Colonic mucosa (tissue), 4 donors: Measurements from ENCODE around the gene ZFYVE21. TPM values are rescaled to one million over a fixed set of nuclear protein-coding genes. Genes with fewer than 3 reads are reported as not detected.

Experiments
- DNase-seq: peaks from one replicate; pipeline ENCODE4 v3.0.0-alpha.2; 2020
- H3K27ac ChIP-seq: fragments of 200-600 bp; one replicate; pipeline ENCODE4 v1.8.0; 2021
- H3K27me3 ChIP-seq: fragments of 200-600 bp; one replicate; pipeline ENCODE4 v1.8.0; 2021
- H3K36me3 ChIP-seq: fragments of 200-600 bp; one replicate; pipeline ENCODE4 v1.8.0; 2021
- H3K4me1 ChIP-seq: fragments of 200-600 bp; one replicate; pipeline ENCODE4 v1.8.0; 2021; ENCODE audit warnings: mild to moderate bottlenecking
- H3K4me3 ChIP-seq: fragments of 200-600 bp; one replicate; pipeline ENCODE4 v1.8.0; 2021
- H3K9ac ChIP-seq, 2 donors: one replicate each; pipeline ENCODE4 v1.7.0; 2013; ENCODE audit warnings: control low read depth in 2 of 2, low read depth in 2 of 2, low read length in 2 of 2
- H3K9me3 ChIP-seq: fragments of 200-600 bp; one replicate; pipeline ENCODE4 v1.8.0; 2021
- CTCF ChIP-seq: fragments of 200-600 bp; IDR thresholded peaks from one replicate; pipeline ENCODE4 v1.8.0; 2022; ENCODE audit warnings: antibody characterized with exemption, mild to moderate bottlenecking
- intact Hi-C: fragments of 100-400 bp; cut with DNase I; formaldehyde crosslinking; loops from one replicate; pipeline ENCODE4 v1.14.1; 2022
- total RNA-seq, 2 donors: library from RNA; stranded (reverse); fragmentation: NEBNext Ultra II Directional in 1 of 2; extraction: Animal tissue kit (Norgen Biotek cat#: 25700) in 1 of 2; gene quantifications; one replicate each; pipeline ENCODE4 v1.2.1, GENCODE V29; 2021
- donor health status: healthy.
- donor health status: DM: no; HTN: no; CAD: no.
- donor health status: DM: no; HTN: no; CAD: no.

ZFYVE21 gene
- total RNA-seq, 2 donors from 2014 or later: 49.3 to 68.9 TPM

GRCh38 chr14:103740991-103741689 lies 25.5 kb downstream of the ZFYVE21 start:
- DNase-seq: no peak
- Histone ChIP-seq H3K4me1 (no peaks in the 10 kb centered on the region), H3K9me3 (no peaks in the 10 kb centered on the region), H3K36me3 (peaks cover 4% of the 10 kb centered on the region), H3K27me3 (no peaks in the 10 kb centered on the region), H3K27ac (no peak overlapping the region), H3K9ac (no peak overlapping the region), H3K4me3 (no peak overlapping the region)
- intact Hi-C loops: no loop called here
- no peak for TF ChIP-seq CTCF

- Histone ChIP-seq H3K4me3 (no peak overlapping the region), H3K27ac (no peak overlapping the region), H3K9ac (no peak overlapping the region), H3K9me3 (no peaks in the 10 kb centered on the region), H3K4me1 (no peaks in the 10 kb centered on the region), H3K36me3 (peaks cover 4% of the 10 kb centered on the region), H3K27me3 (no peaks in the 10 kb centered on the region)
- DNase-seq: no peak
- intact Hi-C loops: no loop called here
- no peak for TF ChIP-seq CTCF
These were observed 26.3 kb downstream of the ZFYVE21 start for GRCh38 chr14:103741876-103742275.

- H3K4me1 ChIP-seq: no peaks in the 10 kb centered on the region
- H3K9ac ChIP-seq: no peak overlapping the region
- peaks cover under 1% of the 10 kb centered on the region for H3K36me3 ChIP-seq
- intact Hi-C loops: no loop called here
- no peak for DNase-seq
- H3K27me3 ChIP-seq: no peaks in the 10 kb centered on the region
- no peaks in the 10 kb centered on the region for H3K9me3 ChIP-seq
- no peak overlapping the region for H3K27ac ChIP-seq
- H3K4me3 ChIP-seq: no peak overlapping the region
- TF ChIP-seq CTCF: no peak
These were observed 27.1 kb downstream of the ZFYVE21 start for GRCh38 chr14:103742499-103743255.

- TF ChIP-seq CTCF: no peak
- intact Hi-C loops: no loop called here
- no peak overlapping the region for H3K9ac ChIP-seq
These were observed 28.1 kb downstream of the ZFYVE21 start for GRCh38 chr14:103743691-103744090.

GRCh38 chr14:103744621-103745395 lies 29.2 kb downstream of the ZFYVE21 start:
- no peaks in the 10 kb centered on the region for H3K36me3 ChIP-seq
- H3K4me1 ChIP-seq: no peaks in the 10 kb centered on the region
- H3K9ac ChIP-seq: no peak overlapping the region
- DNase-seq: no peak
- no peak overlapping the region for H3K4me3 ChIP-seq
- no peak for TF ChIP-seq CTCF
- no peaks in the 10 kb centered on the region for H3K9me3 ChIP-seq
- H3K27me3 ChIP-seq: no peaks in the 10 kb centered on the region
- intact Hi-C loops: no loop called here
- H3K27ac ChIP-seq: no peak overlapping the region

More at GRCh38 chr14:103743691-103744090, 28.1 kb downstream of the ZFYVE21 start:
- Histone ChIP-seq H3K36me3 (no peaks in the 10 kb centered on the region), H3K4me3 (no peak overlapping the region), H3K27me3 (no peaks in the 10 kb centered on the region), H3K27ac (no peak overlapping the region), H3K4me1 (no peaks in the 10 kb centered on the region), H3K9me3 (no peaks in the 10 kb centered on the region)
- DNase-seq: no peak
